ENCODE measurements around the gene TRNP1.
"Not testable (repeated sequence)": the region's sequence is repeated elsewhere in the genome, so short reads cannot be mapped to it uniquely, and the experiment has no call there.

TRNP1 gene

DNA sequence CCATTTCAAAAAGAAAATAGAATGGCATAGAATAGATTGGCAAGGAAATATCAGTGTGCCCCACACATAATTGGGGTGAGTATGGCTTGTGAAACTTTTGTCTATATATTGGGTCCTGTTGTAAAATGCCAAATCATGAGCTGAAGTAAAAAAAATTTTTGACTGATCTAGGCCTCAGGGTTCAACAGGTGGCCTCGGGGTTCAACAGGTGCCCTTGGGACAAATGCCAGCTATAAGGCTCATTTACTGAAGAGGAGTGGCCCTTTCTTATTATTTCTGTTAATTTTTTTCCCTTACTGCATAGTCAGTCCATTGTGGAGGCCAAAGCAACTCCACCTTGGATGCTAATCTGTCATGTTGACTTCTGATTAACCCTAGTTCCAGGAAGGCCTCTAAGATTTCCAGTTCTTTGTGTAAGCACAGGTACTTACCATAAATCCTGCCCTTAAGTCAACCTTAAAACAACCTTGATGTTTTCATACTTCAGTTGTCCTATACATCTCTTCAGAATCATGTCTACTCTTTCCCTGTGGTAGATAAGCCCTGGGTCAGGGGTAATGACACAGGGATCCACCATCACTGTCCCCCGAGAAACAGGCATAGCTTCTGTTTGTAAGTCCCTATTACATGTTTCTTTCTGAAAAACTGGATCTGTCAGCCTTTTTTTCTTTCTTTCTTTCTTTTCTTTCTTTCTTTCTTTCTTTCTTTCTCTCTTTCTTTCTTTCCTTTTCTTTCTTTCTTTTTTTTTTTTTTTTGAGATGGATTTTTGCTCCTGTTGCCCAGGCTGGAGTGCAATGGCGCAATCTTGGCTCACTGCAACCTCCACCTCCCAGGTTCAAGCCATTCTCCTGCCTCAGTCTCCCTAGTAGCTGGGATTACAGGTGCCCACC, 16.6 kb upstream of the TRNP1 start:
- no peak for DNase-seq

DNA sequence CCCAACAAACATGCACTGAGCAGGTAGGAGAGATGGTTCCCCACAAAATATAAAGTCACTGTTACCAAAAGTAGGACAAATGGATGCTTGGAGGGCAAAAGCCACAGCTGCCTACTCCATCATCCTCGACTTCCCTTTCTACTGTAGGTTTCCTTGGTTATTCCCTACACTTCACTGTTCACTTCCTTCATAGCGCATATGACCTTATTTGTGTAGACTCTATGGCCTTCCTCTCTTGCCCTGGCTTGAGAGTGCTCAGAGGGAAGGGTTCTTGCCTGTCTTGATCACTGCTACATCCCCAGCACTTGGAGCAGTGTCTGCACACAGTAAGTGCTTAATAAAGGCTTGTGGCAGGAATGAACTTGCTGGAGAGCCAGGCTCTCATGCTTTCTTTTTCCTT, 14.6 kb upstream of the TRNP1 start:
- no peak for DNase-seq

DNA sequence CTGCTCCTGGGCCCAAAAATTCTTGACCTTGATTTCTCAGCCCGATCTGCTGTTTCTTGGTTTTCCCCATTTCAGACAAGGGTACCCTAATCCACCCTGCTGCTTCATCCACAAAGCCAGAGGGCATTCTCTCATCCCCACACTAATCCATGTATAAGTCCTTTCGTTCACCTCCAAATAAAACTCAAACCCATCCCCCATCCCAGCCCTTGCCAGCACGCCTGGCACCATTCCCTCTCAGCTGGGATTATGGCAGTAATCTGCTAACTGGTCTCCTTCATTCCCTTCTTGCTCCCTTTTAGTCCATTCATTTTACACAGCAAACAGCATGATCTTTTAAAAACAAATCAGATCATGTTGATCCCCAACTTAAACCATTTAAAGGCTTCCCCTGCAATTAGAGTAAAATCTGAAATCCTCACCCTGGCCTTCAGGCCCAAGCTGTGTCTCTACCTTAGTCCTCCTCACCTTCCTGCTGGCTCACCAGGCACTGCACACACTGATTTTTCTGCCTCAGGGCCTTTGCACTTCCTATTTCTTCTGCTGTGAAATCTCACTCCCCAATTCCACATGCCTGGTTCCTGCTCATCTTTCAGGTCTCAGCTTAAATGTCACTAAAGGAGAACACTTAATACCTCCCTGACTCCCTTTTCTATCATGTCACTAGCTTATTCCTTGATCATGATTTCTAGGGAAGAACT, 12.2 kb upstream of the TRNP1 start:
- DNase-seq, result no peak

DNA sequence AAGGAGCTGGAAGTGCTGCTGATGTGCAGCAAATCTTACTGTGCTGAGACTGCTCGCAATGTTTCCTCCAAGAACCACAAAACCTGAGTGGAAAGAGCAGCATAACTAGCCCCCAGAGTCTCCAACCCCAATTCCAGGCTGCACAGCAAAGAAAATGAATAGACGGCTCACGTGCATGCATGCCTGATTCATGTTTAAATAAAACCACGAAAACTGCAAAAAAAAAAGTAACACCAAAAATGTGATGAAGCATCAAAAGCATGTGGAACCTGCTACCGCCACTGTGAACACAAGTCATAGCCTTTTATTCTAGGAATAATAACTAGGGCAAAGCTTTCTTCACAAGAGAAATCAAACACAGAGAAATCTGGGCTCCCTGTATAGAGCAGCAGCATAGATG, 9.6 kb upstream of the TRNP1 start:
- DNase-seq, result no peak

DNA sequence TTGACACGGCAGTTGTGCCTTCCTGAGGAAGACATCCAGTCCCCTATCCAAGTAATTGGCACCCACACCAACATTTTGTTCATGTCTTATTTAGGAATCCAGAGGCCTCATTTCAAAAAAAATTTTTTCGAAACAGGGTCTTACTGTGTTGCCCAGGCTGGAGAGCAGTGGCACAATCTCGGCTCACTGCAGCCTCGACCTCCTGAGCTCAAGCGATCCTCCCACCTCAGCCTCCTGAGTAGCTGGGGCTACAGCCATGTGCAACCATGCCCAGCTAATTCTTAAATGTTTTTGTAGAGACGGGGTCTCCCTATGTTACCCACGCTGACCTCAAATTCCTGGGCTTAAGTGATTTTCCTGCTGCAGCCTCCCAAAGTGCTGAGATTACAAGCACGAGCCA, 9.2 kb upstream of the TRNP1 start:
- no peak for DNase-seq

DNA sequence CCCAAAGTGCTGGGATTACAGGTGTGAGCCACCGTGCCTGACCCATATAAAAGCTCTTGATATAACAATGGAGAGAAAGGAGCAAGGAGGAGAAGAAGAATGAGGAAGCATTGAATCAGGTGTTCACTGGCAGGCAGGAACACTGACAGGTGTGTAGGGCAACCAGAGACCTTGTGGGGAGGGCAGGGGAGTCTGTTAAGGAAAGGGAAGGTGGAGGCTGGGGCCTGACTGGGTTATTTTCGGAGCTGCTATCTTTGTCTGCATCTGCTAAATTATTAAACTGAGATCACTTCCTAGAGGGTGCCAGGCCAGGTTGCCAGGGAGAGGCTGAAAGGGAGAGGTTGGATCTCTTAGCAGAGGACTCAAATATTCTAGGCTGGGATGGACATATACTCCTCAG, 6.8 kb upstream of the TRNP1 start:
- DNase-seq, result no peak

DNA sequence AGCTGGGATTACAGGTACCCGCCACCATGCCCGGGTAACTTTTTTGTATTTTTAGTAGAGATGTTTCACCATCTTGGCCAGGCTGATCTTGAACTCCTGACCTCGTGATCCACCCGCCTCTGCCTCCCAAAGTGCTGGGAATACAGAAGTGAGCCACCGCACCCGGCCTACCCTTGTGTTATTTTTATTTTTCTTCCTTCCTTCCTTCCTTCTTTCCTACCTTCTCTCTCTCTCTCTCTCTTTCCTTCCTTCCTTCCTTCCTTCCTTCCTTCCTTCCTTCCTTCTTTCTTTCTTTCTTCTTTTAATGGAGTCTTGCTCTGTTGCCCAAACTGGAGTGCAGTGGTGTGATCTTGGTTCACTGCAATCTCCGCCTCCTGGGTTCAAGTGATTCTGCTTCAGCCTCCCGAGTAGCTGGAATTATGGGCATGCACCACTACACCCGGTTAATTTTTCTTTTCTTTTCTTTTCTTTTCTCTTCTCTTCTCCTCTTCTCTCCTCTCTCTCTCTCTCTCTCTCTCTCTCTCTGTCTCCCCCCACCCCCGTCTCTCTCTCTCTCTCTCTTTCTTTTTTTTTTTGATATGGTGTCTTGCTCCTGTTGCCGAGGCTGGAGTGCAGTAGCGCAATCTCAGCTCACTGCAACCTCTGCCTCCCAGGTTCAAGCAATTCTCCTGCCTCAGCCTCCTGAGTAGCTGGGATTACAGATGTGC, 3.9 kb upstream of the TRNP1 start:
- not testable (repeated sequence) for DNase-seq

DNA sequence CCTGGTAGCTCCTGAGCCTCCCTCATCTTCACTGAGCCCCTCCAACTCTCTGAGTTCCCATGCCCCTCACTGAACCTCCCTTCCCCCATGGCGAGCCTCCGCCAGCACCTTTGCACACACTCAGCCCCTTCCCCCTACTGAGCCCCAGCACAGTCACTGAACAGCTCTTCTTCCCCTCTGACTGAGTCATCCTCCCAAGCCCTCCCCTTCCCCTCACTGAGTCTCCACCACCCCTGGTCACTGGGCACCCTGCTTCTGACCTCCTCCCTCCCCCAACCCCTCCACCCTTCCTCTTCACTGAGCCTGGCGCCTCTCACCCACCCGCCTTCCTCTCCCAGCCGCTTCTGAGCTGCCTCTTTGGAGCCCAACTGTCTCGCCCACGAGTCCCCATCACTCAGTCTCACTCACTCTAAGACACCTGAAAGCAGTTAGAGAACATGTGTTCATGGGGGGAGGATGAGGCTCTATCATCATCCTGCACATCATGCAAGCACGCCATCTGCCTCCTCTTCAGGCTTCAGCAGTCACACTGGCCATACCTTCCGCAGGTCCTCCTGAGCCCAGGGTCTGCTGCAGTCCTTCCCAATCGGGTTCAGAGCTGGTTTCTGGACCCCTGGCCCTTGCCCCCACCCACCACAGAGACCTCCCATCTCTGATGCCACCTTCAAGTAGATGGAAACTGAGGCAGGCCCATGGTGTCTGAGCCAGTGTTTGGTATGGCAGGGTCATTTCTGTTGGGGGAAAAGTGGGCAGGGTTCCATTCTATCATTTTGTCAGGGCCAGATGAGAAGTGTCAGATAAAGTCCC, 2.0 kb upstream of the TRNP1 start:
- no peak for DNase-seq

DNA sequence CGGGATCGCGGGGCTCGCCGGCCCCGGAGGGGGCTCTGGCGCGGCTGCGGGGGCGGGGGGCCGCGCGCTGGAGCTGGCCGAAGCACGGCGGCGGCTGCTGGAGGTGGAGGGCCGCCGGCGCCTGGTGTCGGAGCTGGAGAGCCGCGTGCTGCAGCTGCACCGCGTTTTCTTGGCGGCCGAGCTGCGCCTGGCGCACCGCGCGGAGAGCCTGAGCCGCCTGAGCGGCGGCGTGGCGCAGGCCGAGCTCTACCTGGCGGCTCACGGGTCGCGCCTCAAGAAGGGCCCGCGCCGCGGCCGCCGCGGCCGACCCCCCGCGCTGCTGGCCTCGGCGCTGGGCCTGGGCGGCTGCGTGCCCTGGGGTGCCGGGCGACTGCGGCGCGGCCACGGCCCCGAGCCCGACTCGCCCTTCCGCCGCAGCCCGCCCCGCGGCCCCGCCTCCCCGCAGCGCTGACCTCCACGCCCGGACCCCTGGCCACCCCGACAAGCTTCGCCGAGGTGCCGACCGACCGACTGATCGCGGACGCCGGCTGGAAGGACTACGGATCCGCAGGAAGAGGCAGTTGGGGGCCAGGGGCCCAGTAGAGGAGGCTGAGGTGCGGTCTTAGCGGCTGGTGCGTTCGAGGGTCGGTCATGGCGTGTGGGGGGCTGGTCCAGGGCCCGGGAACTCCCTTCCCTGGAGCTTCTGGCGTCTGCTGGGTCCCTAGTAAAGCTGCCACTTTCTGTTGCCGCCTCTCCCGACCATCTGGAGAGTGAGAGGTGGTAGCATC, 711 bp downstream of the TRNP1 start:
- DNase-seq, result peak; percentile 5

DNA sequence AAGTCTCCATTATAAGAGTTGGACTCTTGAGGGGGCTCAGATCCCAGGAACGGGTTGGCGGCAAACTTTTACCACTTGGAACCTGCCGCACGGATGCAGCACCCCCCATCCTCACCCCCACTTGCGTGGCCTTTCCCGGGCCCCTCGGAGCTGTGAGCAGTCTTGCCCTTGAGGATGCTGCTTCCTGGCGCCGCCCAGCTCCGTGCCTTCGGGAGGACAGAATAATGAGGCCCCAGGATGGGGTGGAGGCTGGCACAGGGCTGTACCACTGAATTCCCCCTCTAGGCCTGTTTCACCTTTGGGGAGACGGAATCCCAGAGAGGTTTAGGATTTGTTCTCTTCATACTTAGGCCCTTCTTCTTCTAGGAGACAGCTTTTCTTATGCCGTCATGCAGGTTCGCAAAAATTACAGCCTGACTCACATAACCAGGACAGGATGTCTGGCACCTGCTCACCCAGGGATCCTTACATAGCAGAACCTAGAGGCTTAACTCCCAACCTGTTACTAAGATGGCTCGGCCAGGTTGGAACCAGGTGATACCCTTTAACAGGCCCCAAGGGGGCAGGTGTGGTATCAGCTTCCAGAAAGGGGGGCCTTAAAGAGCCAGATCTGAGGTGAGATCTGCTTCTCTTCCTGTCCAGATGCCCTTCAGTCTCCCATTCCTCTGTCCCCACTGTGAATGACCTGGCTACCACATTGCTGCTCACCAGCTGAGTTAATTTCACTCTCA, 1.5 kb downstream of the TRNP1 start:
- DNase-seq, result no peak

DNA sequence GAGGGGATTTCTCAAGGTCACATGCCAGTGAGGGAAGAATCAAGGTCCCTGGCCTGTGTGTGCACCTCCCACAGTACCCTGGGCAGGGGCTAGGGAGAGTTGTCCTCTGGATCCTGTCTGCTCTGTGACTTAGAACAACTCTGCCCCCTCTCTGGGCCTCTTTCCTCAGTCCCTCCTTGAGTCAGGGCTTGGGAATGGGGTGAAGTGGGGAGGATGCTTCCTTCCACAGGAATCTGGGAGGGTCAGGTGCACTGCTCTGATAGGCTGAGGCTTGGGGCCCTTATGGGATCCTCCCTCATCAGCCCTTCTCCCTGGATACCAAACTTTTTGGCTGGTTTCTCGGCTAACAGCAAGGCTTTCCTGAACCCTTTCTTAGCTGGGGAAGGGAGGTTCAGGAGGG, 2.5 kb downstream of the TRNP1 start:
- DNase-seq, result no peak

DNA sequence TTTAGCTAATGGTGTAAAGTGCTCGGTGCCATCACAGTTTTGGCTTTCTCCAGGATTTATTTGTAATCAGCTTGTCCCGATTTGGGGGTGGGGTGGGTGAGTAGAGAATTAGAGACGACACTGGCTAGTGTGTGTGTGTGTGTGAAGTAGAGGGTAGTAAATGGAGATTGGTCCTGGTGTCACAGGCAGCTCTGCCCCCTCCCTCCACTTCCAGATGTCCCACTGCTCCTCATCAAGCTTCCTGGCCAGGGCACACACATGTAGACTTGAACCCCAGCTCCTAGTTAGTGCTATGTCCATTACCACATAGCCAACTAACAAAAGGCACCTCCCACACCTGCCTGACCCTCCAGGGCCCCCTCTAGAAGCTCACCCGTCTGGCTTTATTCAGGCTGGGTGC, 3.2 kb downstream of the TRNP1 start:
- no peak for DNase-seq

DNA sequence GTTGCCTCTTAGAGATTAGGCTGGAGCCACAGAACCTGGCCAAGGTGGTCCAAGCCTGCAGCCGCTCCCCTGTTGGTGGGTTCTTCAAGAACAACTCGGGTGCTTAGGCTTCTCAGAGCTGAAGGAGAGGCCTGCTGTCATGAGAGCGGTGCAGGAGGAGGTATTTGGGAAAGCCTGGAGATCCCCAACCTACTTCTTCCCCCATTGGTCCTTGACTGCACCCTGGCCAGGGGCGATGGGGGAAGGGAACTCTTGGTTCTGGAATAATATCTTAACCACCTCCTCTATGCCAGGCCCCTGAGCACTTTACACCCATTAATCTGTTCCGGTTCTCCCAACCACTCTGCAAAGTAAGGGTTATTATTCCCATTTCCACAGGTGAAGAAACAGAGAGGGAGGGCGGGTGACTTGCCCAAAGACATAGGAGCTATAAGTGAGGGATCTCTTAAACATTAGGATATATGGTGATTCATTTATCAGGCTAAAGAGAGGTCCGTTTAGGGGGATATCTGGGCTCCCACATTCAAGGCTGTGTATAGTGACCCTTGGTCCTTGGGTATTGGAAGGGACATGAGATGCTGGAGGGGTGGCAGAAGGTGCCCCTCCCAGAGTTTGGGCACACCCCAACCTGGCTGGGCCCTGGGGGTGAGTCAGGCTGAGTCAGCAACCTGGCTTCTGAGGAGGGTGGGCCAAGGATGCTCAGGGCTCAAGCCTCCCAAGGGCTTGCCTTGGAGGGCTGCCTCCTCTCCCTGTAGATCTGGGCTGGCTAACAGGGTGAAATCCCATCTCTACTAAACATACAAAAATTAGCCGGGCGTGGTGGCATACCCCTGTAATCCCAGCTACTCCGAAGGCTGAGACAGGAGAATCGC, 5.2 kb downstream of the TRNP1 start:
- no peak for DNase-seq

DNA sequence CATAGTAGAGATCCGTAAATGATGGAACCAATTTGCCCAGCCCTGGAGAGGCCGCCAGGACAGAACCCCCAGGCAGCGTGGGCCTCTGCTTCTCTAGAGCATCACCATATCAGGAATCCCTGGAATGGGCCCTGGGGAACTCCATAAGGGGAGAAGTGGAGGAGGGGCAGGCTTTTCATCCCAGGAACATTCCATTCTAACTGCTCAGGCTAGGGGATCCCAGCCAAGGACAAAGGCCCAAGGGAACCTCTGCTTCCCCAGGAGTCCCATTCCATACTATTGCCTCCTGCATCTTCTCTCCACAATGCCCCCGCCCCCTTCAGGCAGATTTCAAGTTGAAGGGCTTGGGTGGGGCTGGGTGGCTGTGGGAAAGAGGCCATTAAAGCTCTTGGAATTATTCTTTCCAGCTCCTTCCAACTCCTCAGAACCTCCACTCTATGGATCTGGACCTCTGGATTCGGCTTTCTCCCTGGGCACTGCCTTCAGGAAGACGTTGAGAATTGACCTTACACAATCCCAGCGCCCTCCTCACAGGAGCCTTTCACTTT, 6.0 kb downstream of the TRNP1 start:
- no peak for DNase-seq

DNA sequence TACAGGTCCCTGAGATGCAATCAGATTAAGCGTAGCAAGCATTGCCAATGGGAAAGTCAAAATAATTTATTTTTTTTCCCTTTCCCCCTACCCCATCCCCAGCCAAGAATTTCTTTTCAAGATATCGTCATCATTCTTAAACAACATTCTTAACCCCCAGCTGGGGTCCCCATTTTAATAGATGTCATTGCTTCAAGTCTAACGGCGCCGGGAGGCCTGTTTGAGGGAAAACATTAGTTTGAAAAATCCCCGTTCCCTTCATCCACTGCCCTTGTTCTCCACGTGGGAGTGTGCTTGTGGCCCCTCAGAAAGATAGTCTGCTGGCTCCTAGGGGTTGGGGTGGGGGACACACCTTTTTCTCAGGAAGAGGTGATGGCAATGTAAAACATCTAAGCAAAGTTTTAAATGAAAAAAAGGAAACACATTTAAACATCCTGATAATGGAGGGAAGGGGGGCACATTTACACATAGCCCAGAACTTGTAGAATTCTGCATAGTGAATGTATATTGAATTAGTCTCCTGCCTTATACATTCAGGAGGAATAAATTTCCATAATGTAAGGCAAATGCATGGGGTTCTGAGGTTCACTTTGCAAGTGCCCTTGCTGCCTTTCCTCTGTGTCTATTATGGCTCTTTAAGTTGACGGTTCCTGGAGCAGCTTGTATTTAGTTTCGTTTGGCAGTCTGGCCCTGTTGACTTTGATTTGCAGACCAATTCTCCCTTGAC, 6.8 kb downstream of the TRNP1 start:
- DNase-seq, result no peak

DNA sequence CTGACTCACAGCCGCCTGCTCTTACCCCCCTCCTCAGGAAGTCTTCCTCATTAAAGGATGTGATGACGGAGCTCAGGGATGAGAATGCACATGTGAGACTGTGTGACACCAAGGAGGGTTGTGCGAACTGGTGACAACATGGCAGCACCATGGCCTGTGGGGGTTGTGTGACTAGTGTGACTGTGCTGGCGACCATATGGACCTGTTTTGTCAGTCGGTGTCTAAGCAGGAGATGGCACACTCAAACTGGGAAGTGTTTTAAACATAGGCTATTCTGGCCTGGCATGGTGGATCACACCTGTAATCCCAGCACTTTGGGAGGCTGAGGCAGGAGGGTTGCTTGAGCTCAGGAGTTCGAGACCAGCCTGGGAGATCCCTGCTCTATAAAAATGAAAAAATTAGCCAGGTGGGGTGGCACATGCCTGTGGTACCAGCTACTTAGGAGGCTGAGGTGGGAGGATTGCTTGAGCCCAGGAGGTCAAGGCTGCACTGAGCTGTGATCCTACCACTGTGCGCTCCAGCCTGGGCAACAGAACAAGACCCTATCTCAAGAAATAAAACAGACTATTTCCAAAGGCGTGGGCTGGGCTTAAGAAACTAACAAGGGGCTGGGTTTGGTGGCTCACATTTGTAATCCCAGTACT, 7.4 kb downstream of the TRNP1 start:
- DNase-seq, result no peak

DNA sequence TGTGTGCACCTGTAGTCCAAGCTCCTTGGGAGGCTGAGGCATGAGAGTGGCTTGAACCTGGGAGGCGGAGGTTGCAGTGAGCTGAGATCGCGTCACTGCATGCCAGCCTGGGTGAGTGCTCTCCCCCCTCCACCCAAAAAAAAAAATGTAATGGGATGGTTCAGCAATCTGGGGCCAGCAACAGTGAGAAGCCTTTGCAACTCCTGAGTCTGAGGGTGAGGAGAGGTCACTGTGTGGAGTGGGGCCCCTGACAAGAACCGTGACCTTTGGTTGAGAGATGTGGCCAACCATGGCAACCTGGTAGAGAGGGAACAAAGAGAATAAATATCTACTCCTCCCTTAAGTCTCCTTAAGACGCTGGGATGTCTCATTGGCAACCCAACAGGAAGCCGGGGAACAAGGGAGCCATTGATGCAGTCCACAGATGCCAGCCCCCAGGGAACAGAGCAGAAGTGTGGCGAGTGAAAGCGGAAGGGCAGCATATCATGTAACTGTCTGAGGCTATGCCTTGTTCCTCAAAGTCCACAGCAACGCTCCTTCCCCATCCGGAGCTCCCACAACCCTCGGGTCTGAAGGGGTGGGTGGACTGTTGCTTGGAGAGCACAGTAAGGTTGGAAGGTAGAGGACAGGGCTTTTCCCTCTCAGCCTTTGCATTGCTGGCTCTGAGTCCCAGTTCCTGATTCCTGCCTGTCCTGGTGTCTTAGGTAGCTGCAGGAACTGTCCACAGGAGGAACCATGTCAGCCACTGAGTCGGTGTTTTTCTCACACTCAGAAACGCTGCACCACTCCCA, 8.3 kb downstream of the TRNP1 start:
- no peak for DNase-seq

All from activated effector memory CD4-positive, alpha-beta T cell treated with Interleukin-2 at 50 U/mL for 16 hours (primary cell).